GM12891 (cell line): ENCODE measurements around the gene CDC42EP4.

Experiments used
- PAX5 ChIP-seq: IDR thresholded peaks from 2 replicates; pipeline ENCODE4 v1.6.1; 2011; ENCODE audit warnings: low read length, moderate library complexity, mild to moderate bottlenecking; ENCODE audit not compliant: insufficient read depth, severe bottlenecking
- POLR2A ChIP-seq: IDR thresholded peaks from 2 replicates; pipeline ENCODE4 v1.6.1; 2011; ENCODE audit warnings: low read depth, low read length, control low read depth
- POLR2AphosphoS5 ChIP-seq: IDR thresholded peaks from 2 replicates; pipeline ENCODE4 v1.6.1; 2011; ENCODE audit warnings: low read depth, low read length, control low read depth
- POU2F2 ChIP-seq: IDR thresholded peaks from 2 replicates; pipeline ENCODE4 v1.6.1; 2011; ENCODE audit warnings: low read depth, mild to moderate bottlenecking, control low read depth, low read length, moderate library complexity
- SPI1 ChIP-seq: IDR thresholded peaks from 2 replicates; pipeline ENCODE4 v1.6.1; 2011; ENCODE audit warnings: low read depth, low read length, control low read depth
- TAF1 ChIP-seq: IDR thresholded peaks from 2 replicates; pipeline ENCODE4 v1.6.1; 2011; ENCODE audit warnings: low read depth, low read length, control low read depth

- TF ChIP-seq POLR2AphosphoS5: no peak
- no peak for TF ChIP-seq POLR2A
- TF ChIP-seq POU2F2: no peak
- TF ChIP-seq PAX5: no peak
- TF ChIP-seq TAF1: no peak
- TF ChIP-seq SPI1: no peak
Measured at GRCh38 chr17:73293031-73293430, 18.8 kb downstream of the CDC42EP4 start.
